Erythroblast (primary cell): ENCODE data around the gene TFAP2D.

Source experiments
- GATA1 ChIP-seq: IDR thresholded peaks from 2 replicates; pipeline ENCODE4 v1.6.1; 2011; ENCODE audit warnings: low read depth, mild to moderate bottlenecking, control low read depth, low read length, moderate library complexity
- POLR2A ChIP-seq: IDR thresholded peaks from 2 replicates; pipeline ENCODE4 v1.6.1; 2011; ENCODE audit warnings: mild to moderate bottlenecking, low read length

GRCh38 chr6:50714487-50715379, 1.4 kb downstream of the TFAP2D start:
- TF ChIP-seq POLR2A (no peak), GATA1 (no peak)
